GM23338 (cell line): Measurements from ENCODE around the gene DRC1. TPM values are rescaled to one million over a fixed set of nuclear protein-coding genes. Genes with fewer than 3 reads are reported as not detected.

Source experiments
- ATAC-seq: fragments of 200-7000 bp; cut with Tn5 transposase; 3 replicates; pipeline ENCODE4 v1.9.1; 2020
- DNase-seq: peaks from one replicate; pipeline ENCODE4 v3.0.0-alpha.2; 2015; ENCODE audit warnings: low spot score
- H2AFZ ChIP-seq: fragments of 200-600 bp; sonication (generic); 2 replicates; pipeline ENCODE4 v1.8.0; 2016; ENCODE audit warnings: antibody characterized with exemption, mild to moderate bottlenecking, moderate library complexity
- H3F3A ChIP-seq: fragments of 200-600 bp; sonication (generic); replicated peaks from 2 replicates; pipeline ENCODE4 v1.8.0; 2017; ENCODE audit warnings: antibody characterized with exemption, mixed run types, low read depth
- H3K27ac ChIP-seq: fragments of 200-600 bp; sonication (generic); 2 replicates; pipeline ENCODE4 v1.6.1; 2016; ENCODE audit warnings: low read depth
- H3K27me3 ChIP-seq: fragments of 200-600 bp; sonication (generic); 2 replicates; pipeline ENCODE4 v1.8.0; 2016; ENCODE audit warnings: mild to moderate bottlenecking, mixed run types, moderate library complexity; ENCODE audit not compliant: insufficient read depth
- H3K36me3 ChIP-seq: fragments of 200-600 bp; sonication (generic); 2 replicates; pipeline ENCODE4 v1.8.0; 2016; ENCODE audit warnings: mild to moderate bottlenecking; ENCODE audit not compliant: insufficient read depth
- H3K4me1 ChIP-seq: fragments of 200-600 bp; sonication (generic); 2 replicates; pipeline ENCODE4 v1.8.0; 2016; ENCODE audit warnings: mild to moderate bottlenecking, moderate library complexity; ENCODE audit not compliant: insufficient read depth
- H3K4me2 ChIP-seq: fragments of 200-600 bp; sonication (generic); 2 replicates; pipeline ENCODE4 v1.7.1; 2017; ENCODE audit warnings: mixed run types
- H3K4me3 ChIP-seq: fragments of 200-600 bp; sonication (generic); 2 replicates; pipeline ENCODE4 v1.6.1; 2016; ENCODE audit warnings: mixed run types
- H3K79me2 ChIP-seq: fragments of 200-600 bp; sonication (generic); replicated peaks from 2 replicates; pipeline ENCODE4 v1.8.0; 2017; ENCODE audit warnings: mild to moderate bottlenecking; ENCODE audit not compliant: insufficient read depth
- H3K9me2 ChIP-seq: fragments of 200-600 bp; sonication (generic); 2 replicates; pipeline ENCODE4 v1.8.0; 2017; ENCODE audit not compliant: insufficient read depth
- H4K20me1 ChIP-seq: fragments of 200-600 bp; sonication (generic); replicated peaks from 2 replicates; pipeline ENCODE4 v1.8.0; 2017; ENCODE audit warnings: mild to moderate bottlenecking; ENCODE audit not compliant: insufficient read depth
- H3K27ac Mint-ChIP-seq: 2 replicates; pipeline ENCODE4 v1.8.0; 2020; ENCODE audit warnings: inconsistent platforms, mild to moderate bottlenecking, moderate library complexity, mixed read lengths
- H3K27me3 Mint-ChIP-seq: 3 replicates; pipeline ENCODE4 v1.8.0; 2022; ENCODE audit warnings: low read depth, mild to moderate bottlenecking, moderate library complexity, mixed read lengths, inconsistent platforms; ENCODE audit not compliant: insufficient read depth, poor library complexity
- H3K36me3 Mint-ChIP-seq: 3 replicates; pipeline ENCODE4 v1.8.0; 2021; ENCODE audit warnings: low read depth, mild to moderate bottlenecking, inconsistent platforms, moderate library complexity, mixed read lengths
- H3K4me1 Mint-ChIP-seq: 3 replicates; pipeline ENCODE4 v1.8.0; 2020; ENCODE audit warnings: mild to moderate bottlenecking, inconsistent platforms, mixed read lengths
- H3K4me3 Mint-ChIP-seq: 3 replicates; pipeline ENCODE4 v1.8.0; 2021; ENCODE audit warnings: moderate library complexity, mild to moderate bottlenecking, inconsistent platforms, mixed read lengths
- H3K9me3 Mint-ChIP-seq: 3 replicates; pipeline ENCODE4 v1.8.0; 2020; ENCODE audit warnings: moderate library complexity, mild to moderate bottlenecking, inconsistent platforms, mixed read lengths
- CREB1 ChIP-seq: fragments of 250-450 bp; sonication (Bioruptor Pico); IDR thresholded peaks from 2 replicates; pipeline ENCODE4 v1.5.0; 2020; ENCODE audit warnings: low read depth, mild to moderate bottlenecking, moderate library complexity
- JUNB ChIP-seq: IDR thresholded peaks from one replicate; pipeline ENCODE4 v1.6.1; 2016; ENCODE audit warnings: antibody characterized with exemption; ENCODE audit not compliant: unreplicated experiment
- POLR2AphosphoS5 ChIP-seq: IDR thresholded peaks from 2 replicates; pipeline ENCODE4 v1.6.1; 2016; ENCODE audit warnings: antibody characterized with exemption, low read depth
- ZNF114 ChIP-seq: fragments of 250-450 bp; sonication (Bioruptor Pico); IDR thresholded peaks from 2 replicates; pipeline ENCODE4 v1.5.0; 2020; ENCODE audit warnings: mild to moderate bottlenecking, moderate library complexity
- polyA plus RNA-seq: library from polyadenylated mRNA; unstranded; fragments of >200 nt; fragmentation: Nextera tagmentation; extraction: Ambion mirVana; gene quantifications from 2 replicates; pipeline ENCODE4 v1.2.1, GENCODE V29; 2016
- total RNA-seq: library from RNA; depleted of rRNA; stranded (reverse); fragments of >200 nt; shearing (Covaris generic); gene quantifications from 2 replicates; pipeline ENCODE4 v1.2.3, GENCODE V29; 2014
- TF ChIP-seq, protein P1 (sequence below): fragments of 250-450 bp; sonication (Bioruptor Pico); IDR thresholded peaks from 2 replicates; pipeline ENCODE4 v1.5.0; 2020; ENCODE audit warnings: mild to moderate bottlenecking, moderate library complexity

Gene DRC1
- total and polyA plus RNA-seq, 2 experiments from 2014 or later: 0.45 TPM; not detected in 1

DNA sequence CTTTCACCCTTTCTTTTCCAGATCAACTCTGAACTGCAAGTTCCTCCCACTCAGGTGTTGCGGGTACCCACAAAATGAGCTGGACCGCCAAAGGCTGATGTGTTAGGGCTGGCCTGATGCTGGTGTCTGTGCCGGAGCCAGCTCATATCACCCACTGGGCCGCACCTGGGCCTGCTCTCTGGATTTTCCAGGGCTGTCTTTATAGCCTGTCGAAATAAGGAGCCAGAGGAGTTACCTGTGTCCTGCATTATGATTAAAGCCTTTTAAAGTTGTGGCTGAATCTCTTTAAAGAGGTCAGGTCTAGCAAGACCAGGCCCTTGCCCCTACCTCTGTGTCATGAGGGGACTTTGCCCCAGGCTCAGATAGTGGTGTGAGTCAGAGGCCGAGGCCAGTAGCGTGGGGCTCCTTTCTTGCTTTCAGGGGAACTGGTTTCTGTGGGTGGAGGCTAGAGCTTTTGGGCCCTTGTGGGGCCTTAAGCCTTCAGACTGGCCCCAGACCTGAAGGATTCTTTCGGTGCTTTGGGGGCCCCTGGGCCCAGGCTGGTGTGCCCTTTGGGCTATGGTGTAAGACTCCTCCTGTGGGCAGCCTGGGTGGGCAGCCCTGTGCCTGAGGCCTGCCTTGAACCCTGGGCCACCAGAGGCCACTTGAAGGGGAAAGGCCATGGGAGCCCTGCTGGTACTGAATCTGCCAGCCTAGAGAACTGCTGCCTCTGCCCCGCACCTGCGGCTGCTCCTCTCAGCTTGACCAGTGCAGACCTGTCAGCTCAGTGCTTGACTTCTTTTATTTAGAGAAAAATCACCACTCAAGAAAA is 54.9 kb downstream of the DRC1 start:
- Histone ChIP-seq H4K20me1 (no peaks in the 10 kb centered on the region), H3F3A (no peaks in the 10 kb centered on the region), H3K36me3 (no peaks in the 10 kb centered on the region), H3K4me2 (no peak overlapping the region), H2AFZ (no peak overlapping the region), H3K27me3 (no peaks in the 10 kb centered on the region), H3K9me2 (no peaks in the 10 kb centered on the region), H3K4me3 (no peak overlapping the region), H3K27ac (no peak overlapping the region), H3K4me1 (no peaks in the 10 kb centered on the region), H3K79me2 (no peaks in the 10 kb centered on the region)
- Mint-ChIP-seq H3K36me3 (no peaks in the 10 kb centered on the region), H3K4me1 (peaks cover 6% of the 10 kb centered on the region; the same call in 1 of the 3 replicates), H3K4me3 (no peak overlapping the region), H3K27ac (no peak overlapping the region), H3K9me3 (no peaks in the 10 kb centered on the region), H3K27me3 (peaks cover 16% of the 10 kb centered on the region)
- DNase-seq: no peak
- no peak for ATAC-seq
- TF ChIP-seq, protein P1, sequence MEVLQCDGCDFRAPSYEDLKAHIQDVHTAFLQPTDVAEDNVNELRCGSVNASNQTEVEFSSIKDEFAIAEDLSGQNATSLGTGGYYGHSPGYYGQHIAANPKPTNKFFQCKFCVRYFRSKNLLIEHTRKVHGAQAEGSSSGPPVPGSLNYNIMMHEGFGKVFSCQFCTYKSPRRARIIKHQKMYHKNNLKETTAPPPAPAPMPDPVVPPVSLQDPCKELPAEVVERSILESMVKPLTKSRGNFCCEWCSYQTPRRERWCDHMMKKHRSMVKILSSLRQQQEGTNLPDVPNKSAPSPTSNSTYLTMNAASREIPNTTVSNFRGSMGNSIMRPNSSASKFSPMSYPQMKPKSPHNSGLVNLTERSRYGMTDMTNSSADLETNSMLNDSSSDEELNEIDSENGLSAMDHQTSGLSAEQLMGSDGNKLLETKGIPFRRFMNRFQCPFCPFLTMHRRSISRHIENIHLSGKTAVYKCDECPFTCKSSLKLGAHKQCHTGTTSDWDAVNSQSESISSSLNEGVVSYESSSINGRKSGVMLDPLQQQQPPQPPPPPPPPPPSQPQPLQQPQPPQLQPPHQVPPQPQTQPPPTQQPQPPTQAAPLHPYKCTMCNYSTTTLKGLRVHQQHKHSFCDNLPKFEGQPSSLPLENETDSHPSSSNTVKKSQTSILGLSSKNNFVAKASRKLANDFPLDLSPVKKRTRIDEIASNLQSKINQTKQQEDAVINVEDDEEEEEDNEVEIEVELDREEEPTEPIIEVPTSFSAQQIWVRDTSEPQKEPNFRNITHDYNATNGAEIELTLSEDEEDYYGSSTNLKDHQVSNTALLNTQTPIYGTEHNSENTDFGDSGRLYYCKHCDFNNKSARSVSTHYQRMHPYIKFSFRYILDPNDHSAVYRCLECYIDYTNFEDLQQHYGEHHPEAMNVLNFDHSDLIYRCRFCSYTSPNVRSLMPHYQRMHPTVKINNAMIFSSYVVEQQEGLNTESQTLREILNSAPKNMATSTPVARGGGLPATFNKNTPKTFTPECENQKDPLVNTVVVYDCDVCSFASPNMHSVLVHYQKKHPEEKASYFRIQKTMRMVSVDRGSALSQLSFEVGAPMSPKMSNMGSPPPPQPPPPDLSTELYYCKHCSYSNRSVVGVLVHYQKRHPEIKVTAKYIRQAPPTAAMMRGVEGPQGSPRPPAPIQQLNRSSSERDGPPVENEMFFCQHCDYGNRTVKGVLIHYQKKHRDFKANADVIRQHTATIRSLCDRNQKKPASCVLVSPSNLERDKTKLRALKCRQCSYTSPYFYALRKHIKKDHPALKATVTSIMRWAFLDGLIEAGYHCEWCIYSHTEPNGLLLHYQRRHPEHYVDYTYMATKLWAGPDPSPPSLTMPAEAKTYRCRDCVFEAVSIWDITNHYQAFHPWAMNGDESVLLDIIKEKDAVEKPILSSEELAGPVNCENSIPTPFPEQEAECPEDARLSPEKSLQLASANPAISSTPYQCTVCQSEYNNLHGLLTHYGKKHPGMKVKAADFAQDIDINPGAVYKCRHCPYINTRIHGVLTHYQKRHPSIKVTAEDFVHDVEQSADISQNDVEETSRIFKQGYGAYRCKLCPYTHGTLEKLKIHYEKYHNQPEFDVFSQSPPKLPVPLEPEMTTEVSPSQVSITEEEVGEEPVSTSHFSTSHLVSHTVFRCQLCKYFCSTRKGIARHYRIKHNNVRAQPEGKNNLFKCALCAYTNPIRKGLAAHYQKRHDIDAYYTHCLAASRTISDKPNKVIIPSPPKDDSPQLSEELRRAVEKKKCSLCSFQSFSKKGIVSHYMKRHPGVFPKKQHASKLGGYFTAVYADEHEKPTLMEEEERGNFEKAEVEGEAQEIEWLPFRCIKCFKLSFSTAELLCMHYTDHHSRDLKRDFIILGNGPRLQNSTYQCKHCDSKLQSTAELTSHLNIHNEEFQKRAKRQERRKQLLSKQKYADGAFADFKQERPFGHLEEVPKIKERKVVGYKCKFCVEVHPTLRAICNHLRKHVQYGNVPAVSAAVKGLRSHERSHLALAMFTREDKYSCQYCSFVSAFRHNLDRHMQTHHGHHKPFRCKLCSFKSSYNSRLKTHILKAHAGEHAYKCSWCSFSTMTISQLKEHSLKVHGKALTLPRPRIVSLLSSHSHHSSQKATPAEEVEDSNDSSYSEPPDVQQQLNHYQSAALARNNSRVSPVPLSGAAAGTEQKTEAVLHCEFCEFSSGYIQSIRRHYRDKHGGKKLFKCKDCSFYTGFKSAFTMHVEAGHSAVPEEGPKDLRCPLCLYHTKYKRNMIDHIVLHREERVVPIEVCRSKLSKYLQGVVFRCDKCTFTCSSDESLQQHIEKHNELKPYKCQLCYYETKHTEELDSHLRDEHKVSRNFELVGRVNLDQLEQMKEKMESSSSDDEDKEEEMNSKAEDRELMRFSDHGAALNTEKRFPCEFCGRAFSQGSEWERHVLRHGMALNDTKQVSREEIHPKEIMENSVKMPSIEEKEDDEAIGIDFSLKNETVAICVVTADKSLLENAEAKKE (CRISPR knock-in tag): no peak

- DNase-seq: no peak
- Histone ChIP-seq H3K27ac (no peak overlapping the region), H4K20me1 (no peaks in the 10 kb centered on the region), H3K27me3 (no peaks in the 10 kb centered on the region), H3K79me2 (no peaks in the 10 kb centered on the region), H3K36me3 (no peaks in the 10 kb centered on the region), H3K4me1 (no peaks in the 10 kb centered on the region), H3K4me2 (no peak overlapping the region), H3K9me2 (no peaks in the 10 kb centered on the region), H3K4me3 (no peak overlapping the region), H3F3A (no peaks in the 10 kb centered on the region), H2AFZ (0 out of 2 replicates have a peak overlapping the region, but pooled peaks have one; percentile 52)
- H3K4me1 Mint-ChIP-seq: peaks cover 6% of the 10 kb centered on the region; the same call in 1 of the 3 replicates
- no peaks in the 10 kb centered on the region for H3K36me3 Mint-ChIP-seq
- no peak overlapping the region for H3K4me3 Mint-ChIP-seq
- H3K9me3 Mint-ChIP-seq: no peaks in the 10 kb centered on the region
- ATAC-seq: peak; percentile 12
- H3K27ac Mint-ChIP-seq: no peak overlapping the region
- H3K27me3 Mint-ChIP-seq: peaks cover 17% of the 10 kb centered on the region
- TF ChIP-seq CREB1 (CRISPR knock-in tag) (no peak), ZNF114 (no peak), POLR2AphosphoS5 (no peak), JUNB (no peak)
- TF ChIP-seq, protein P1 (CRISPR knock-in tag): no peak
Observed at GRCh38 chr2:26457251-26457666, 55.5 kb downstream of the DRC1 start.
